Measurements from ENCODE around the gene SOAT2.
A peak's percentile ranks its signal among the peaks of the same experiment; 100 is the strongest.

The SOAT2 gene

DNA sequence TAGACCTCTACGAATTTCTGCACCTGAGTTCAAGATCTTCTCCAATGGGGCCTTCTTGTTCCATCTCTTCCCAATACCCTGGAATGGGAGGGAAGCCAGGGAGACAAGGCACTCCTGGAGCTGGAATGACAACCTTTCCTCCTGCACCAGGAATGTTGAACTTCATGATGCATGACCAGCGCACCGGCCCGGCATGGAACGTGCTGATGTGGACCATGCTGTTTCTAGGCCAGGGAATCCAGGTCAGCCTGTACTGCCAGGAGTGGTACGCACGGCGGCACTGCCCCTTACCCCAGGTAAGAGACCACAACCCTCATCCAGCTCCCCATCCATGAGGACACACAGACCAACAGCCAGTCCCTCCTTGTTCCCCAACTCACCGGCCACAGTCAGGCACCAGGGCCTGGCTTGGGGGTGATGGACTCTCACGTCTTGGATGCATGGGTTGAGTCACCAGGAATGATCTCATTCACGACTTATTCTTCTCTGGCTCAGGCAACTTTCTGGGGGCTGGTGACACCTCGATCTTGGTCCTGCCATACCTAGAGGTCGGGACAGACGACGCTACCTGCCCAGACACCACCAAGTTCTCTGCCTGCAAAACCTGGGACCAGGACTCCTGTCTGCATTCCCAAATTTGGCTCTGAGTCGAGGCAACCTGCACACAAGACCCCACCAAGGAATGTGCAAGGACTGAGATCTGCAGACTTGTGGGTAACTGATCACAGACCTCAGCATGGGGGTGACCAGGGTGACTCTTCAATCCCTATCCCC lies 20.5 kb downstream of the SOAT2 start:
- peak; percentile 21 for DNase-seq (ENCODE audit: low read depth)
- TF ChIP-seq, protein P1, sequence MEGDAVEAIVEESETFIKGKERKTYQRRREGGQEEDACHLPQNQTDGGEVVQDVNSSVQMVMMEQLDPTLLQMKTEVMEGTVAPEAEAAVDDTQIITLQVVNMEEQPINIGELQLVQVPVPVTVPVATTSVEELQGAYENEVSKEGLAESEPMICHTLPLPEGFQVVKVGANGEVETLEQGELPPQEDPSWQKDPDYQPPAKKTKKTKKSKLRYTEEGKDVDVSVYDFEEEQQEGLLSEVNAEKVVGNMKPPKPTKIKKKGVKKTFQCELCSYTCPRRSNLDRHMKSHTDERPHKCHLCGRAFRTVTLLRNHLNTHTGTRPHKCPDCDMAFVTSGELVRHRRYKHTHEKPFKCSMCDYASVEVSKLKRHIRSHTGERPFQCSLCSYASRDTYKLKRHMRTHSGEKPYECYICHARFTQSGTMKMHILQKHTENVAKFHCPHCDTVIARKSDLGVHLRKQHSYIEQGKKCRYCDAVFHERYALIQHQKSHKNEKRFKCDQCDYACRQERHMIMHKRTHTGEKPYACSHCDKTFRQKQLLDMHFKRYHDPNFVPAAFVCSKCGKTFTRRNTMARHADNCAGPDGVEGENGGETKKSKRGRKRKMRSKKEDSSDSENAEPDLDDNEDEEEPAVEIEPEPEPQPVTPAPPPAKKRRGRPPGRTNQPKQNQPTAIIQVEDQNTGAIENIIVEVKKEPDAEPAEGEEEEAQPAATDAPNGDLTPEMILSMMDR (conservative IDR thresholded peaks at IDR 0.05; ENCODE audit: low read depth, low read length) = no peak
- H3K4me3 ChIP-seq (ENCODE audit: low read depth, low read length) = no peak overlapping the region

DNA sequence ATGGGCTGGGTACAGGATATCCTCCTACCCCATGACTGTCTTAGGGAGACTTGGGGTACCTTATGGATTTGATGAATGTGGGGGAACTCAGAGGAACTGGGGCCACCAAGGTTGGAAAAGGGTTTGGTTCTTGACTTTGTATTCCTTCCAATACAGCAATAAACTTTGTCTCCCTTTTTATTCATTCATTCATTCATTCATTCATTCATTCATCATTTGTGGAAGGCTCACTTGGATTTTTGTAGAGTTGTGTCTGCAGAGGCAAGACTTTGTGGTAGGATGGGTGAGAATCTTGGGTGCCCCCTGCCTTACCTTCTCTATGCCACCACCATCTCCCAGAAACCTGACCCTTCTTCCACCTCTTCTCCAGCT lies 21.1 kb downstream of the SOAT2 start:
- TF ChIP-seq, protein P1 (conservative IDR thresholded peaks at IDR 0.05; ENCODE audit: low read depth, low read length) = no peak
- DNase-seq (ENCODE audit: low read depth) = no peak
- no peak overlapping the region for H3K4me3 ChIP-seq (ENCODE audit: low read depth, low read length)

DNA sequence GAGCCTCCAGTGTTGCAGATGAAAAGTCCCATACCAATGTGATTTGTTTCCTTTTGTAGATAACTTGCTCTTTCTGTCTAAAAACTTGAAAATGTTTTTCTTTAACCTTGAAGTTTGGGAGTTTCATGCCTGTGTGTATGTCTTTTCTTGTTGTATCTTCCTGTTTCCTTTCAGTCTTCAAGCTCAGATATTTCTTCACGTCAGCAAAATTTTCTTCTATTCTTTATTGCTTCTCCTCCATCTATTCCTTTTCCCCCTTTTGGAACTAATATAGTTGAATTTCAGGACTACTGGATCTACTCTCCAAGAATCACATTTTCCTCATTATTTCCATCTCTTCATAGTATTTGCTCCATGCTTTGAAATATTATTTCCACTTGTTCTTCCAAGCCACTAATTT lies 23.9 kb downstream of the SOAT2 start:
- no peak for DNase-seq (ENCODE audit: low read depth)
- TF ChIP-seq, protein P1 (conservative IDR thresholded peaks at IDR 0.05; ENCODE audit: low read depth, low read length) = no peak
- no peak overlapping the region for H3K4me3 ChIP-seq (ENCODE audit: low read depth, low read length)

DNA sequence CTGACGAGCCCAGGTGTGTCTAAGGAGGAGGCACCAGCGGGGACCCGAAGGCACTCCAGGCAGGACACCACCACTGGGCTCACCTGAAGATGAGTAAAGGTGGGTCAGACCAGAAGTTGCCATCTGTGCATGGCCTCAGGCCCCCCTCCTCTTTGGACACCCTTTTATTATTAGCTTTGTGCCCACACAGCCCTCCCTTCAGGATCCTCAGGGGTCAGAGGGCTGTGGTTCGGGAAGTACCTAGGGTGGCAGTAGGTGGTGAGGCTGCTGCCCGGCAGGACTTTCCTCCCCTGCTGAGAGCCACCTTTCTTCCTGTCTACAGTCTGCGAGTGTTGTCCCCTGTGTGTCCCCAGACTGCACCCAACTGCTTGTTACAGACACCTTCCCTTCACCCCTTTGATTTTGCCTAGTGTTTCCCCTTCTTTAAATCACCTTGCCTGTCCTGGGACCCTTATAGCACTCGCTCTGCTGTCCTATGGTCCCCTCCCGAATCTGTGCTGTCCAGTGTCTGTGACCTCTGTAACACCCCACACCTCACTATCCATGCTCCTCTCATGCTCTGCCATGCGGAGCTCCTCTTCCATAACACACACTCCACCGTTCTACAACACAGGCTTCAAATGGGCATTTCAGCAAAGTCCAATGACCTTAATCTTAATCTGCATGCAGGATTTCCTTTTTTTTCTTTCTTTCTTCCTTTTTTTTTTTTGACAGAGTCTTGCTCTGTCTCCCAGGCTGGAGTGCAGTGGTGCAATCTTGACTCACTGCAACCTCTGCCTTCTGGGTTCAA lies 25.7 kb downstream of the SOAT2 start:
- TF ChIP-seq, protein P1 (conservative IDR thresholded peaks at IDR 0.05; ENCODE audit: low read depth, low read length) = no peak
- no peak for DNase-seq (ENCODE audit: low read depth)
- H3K4me3 ChIP-seq (ENCODE audit: low read depth, low read length) = no peak overlapping the region

DNA sequence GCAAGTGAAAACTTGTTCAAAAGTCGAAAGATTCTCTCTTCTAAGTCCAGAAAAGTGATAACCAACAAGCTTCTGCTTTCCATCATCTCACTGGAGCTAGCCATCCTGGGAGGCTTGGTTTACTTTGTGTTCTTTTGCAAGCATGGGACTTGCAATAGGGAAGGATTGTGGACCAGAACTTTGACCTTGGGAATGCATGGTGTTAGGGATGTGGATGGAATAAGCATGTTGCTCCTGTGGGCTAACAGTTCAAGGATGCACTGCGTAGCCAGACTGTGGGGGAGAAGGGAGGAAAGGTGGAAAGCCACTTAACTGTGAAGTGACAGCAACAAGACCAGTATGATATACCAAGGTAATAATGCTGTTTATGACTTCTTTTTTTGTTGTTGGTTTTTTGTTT lies 28.6 kb downstream of the SOAT2 start:
- no peak overlapping the region for H3K4me3 ChIP-seq (ENCODE audit: low read depth, low read length)
- TF ChIP-seq, protein P1 (conservative IDR thresholded peaks at IDR 0.05; ENCODE audit: low read depth, low read length) = no peak
- no peak for DNase-seq (ENCODE audit: low read depth)

DNA sequence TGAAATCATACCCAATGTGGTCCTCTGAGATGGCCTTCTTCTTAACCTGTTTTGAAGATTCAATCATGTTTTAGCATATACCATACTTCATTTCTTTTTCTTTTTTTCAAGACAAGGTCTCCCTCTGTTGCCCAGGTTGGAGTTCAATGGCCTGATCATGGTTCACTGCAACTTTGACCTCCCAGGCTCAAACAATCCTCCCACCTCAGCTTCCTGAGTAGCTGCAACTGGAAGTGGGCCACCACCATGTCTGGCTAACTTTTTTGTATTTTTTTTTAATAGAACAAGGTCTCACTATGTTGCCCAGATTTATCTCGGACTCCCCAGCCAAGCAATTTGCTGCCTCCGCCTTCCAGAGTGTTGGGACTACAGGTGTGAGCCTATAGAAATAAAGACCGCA lies 30.4 kb downstream of the SOAT2 start:
- DNase-seq (ENCODE audit: low read depth) = no peak
- no peak overlapping the region for H3K4me3 ChIP-seq (ENCODE audit: low read depth, low read length)
- TF ChIP-seq, protein P1 (conservative IDR thresholded peaks at IDR 0.05; ENCODE audit: low read depth, low read length) = no peak
